Activated CD4-positive, alpha-beta T cell treated with anti-CD3 and anti-CD28 coated beads, Interleukin-2, amount 10 ng/mL, durations not matched to agents 7 days and 5 days (primary cell): ENCODE results near the gene VILL. TPM values are rescaled to one million over a fixed set of nuclear protein-coding genes. Genes with fewer than 3 reads are reported as not detected.

Experiments used
- CTCF ChIA-PET: fragments of 350-600 bp; sonication (Branson Sonifier 250); formaldehyde crosslinking; loops from one replicate; lab custom pipeline; 2021; ENCODE audit warnings: antibody characterized with exemption; lab: Charles Lee
- POLR2A ChIA-PET: fragments of 350-600 bp; sonication (Branson Sonifier 250); formaldehyde crosslinking; loops from one replicate; lab custom pipeline; 2021; ENCODE audit warnings: antibody characterized with exemption; lab: Charles Lee
- DNase-seq: peaks from one replicate; pipeline ENCODE4 v3.0.0-alpha.2; 2020
- H3K27ac Mint-ChIP-seq: one replicate; pipeline ENCODE4 v1.8.0; 2021; ENCODE audit warnings: mild to moderate bottlenecking, moderate library complexity, mixed read lengths
- H3K27me3 Mint-ChIP-seq: one replicate; pipeline ENCODE4 v1.8.0; 2021; ENCODE audit warnings: mixed read lengths
- H3K36me3 Mint-ChIP-seq: one replicate; pipeline ENCODE4 v1.8.0; 2021; ENCODE audit warnings: low read depth, mixed read lengths
- H3K4me1 Mint-ChIP-seq: one replicate; pipeline ENCODE4 v1.8.0; 2021; ENCODE audit warnings: mixed read lengths
- H3K4me3 Mint-ChIP-seq: one replicate; pipeline ENCODE4 v1.8.0; 2021; ENCODE audit warnings: mild to moderate bottlenecking, moderate library complexity, mixed read lengths
- H3K9me3 Mint-ChIP-seq: one replicate; pipeline ENCODE4 v1.8.0; 2021; ENCODE audit warnings: mixed read lengths
- total RNA-seq, 2 experiments: library from RNA; stranded (reverse); gene quantifications; one replicate each; pipeline ENCODE4 v1.2.3, GENCODE V29; 2021

The VILL gene
- total RNA-seq, result 10 to 100 TPM; 19.4 to 23.0 TPM

- DNase-seq, result no peak
Observed at GRCh38 chr3:37990527-37990926, at the start of gene VILL. VILL (plus strand) TSS chr3:37990786; CDS start chr3:37993673, 2,887 bp downstream.

DNA sequence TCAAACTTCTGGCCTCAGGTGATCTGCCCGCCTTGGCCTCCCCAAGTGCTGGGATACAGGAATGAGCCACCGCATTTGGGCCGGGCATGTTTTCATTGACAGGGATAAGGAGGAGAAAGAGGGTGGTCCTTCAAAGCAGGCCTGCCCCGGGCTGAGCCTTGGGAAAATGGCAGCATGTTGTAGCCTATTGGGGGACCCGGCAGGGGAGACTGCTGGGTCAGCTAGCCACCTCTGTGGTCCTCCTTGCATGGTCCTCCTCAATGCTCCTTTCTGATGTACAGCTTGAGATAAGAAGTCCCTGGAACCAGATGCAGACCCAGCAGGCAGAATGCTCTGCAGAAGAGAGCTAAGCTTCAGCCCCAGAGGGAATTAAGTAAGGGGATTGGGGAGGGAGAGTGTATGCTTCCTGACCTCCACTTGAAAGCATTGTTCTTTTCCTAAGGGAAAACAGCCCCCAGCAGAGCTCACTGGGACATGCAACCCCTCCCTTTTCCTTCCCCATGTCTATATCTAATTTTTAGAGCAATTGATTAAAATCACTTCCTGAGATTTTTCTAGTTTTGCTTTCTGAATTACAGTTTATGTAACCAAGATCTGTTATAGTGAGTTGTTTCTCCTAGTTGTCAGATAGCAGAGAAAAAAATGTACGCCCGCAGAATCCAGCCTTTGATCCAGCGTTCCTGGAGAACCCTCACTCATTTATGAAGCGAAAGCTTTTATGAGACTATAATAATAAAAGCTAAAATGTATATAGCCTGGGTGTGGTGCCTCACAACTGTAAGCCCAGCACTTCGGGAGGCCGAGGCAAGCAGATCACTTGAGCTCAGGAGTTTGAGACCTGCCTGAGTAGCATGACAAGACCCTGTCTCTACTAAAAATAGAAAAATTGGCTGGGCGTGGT lies 48.7 kb upstream of the VILL start:
- no peaks in the 10 kb centered on the region for H3K4me1 Mint-ChIP-seq
- DNase-seq, result no peak
- H3K4me3 Mint-ChIP-seq, result no peak overlapping the region
- H3K36me3 Mint-ChIP-seq, result no peaks in the 10 kb centered on the region
- H3K27me3 Mint-ChIP-seq, result peaks cover 3% of the 10 kb centered on the region
- H3K9me3 Mint-ChIP-seq, result no peaks in the 10 kb centered on the region
- CTCF ChIA-PET, result interaction anchor here (1.0 to 1.5 kb wide), 2 partner anchors 17 to 55 kb away, joined by 3 read pairs; no protein-coding TSS in a partner anchor
- no peak overlapping the region for H3K27ac Mint-ChIP-seq
- POLR2A ChIA-PET, result interaction anchor here (0.6 kb wide), 1 partner anchor 9 kb away, joined by 4 read pairs; no protein-coding TSS in a partner anchor

More at GRCh38 chr3:37990527-37990926, at the start of gene VILL:
- Mint-ChIP-seq H3K4me3 (no peak within 1 kb of the TSS), H3K27me3 (no peaks in the 10 kb centered on the region), H3K9me3 (no peaks in the 10 kb centered on the region), H3K36me3 (peaks cover 6% of the 10 kb centered on the region), H3K4me1 (peaks cover 29% of the 10 kb centered on the region), H3K27ac (peak within 1 kb of the TSS; percentile 38)
- ChIA-PET CTCF (interaction anchor here (0.8 kb wide), 1 partner anchor 10 kb away, joined by 3 read pairs; no protein-coding TSS in a partner anchor), POLR2A (interaction anchor here (0.5 kb wide), 1 partner anchor 38 kb away, joined by 3 read pairs; no protein-coding TSS in a partner anchor)

DNA sequence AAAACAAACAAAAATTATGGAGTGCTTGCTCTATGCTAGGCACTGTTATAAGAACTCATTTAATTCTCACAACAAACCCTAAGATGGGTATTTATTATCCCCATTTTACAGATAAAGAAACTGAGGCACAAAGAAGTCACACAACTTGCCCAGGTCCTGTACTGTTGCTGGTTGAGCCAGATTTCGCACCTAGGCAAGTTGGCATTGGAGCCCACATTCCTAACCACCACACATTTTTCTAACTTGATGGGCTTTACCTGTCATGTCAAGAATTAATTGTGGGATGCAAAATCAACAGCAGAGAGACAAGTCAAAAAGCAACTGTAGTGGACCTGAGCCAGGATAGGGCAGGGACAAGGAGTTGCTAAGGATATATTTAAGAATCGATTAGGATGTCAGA lies 47.9 kb upstream of the VILL start:
- Mint-ChIP-seq H3K9me3 (no peaks in the 10 kb centered on the region), H3K4me3 (no peak overlapping the region), H3K4me1 (no peaks in the 10 kb centered on the region), H3K27me3 (peaks cover 2% of the 10 kb centered on the region), H3K27ac (no peak overlapping the region), H3K36me3 (no peaks in the 10 kb centered on the region)
- ChIA-PET POLR2A (no interaction called here), CTCF (interaction anchor here (1.0 to 1.2 kb wide), 2 partner anchors 8 to 17 kb away, joined by 3 read pairs; no protein-coding TSS in a partner anchor)
- DNase-seq, result no peak

- Mint-ChIP-seq H3K4me3 (no peak overlapping the region), H3K27ac (no peak overlapping the region), H3K27me3 (no peaks in the 10 kb centered on the region), H3K4me1 (no peaks in the 10 kb centered on the region), H3K36me3 (no peaks in the 10 kb centered on the region), H3K9me3 (no peaks in the 10 kb centered on the region)
- ChIA-PET POLR2A (no interaction called here), CTCF (interaction anchor here (1.2 kb wide), 1 partner anchor 8 kb away, joined by 3 read pairs; no protein-coding TSS in a partner anchor)
- DNase-seq, result no peak
Observed at GRCh38 chr3:37943126-37943525, 47.5 kb upstream of the VILL start.

GRCh38 chr3:37943631-37944314 lies 46.8 kb upstream of the VILL start:
- Mint-ChIP-seq H3K4me1 (no peaks in the 10 kb centered on the region), H3K4me3 (no peak overlapping the region), H3K27ac (no peak overlapping the region), H3K27me3 (no peaks in the 10 kb centered on the region), H3K36me3 (no peaks in the 10 kb centered on the region), H3K9me3 (no peaks in the 10 kb centered on the region)
- no peak for DNase-seq
- ChIA-PET POLR2A (no interaction called here), CTCF (interaction anchor here (0.7 to 1.2 kb wide), 2 partner anchors 9 to 37 kb away, joined by 3 read pairs; no protein-coding TSS in a partner anchor)

DNA sequence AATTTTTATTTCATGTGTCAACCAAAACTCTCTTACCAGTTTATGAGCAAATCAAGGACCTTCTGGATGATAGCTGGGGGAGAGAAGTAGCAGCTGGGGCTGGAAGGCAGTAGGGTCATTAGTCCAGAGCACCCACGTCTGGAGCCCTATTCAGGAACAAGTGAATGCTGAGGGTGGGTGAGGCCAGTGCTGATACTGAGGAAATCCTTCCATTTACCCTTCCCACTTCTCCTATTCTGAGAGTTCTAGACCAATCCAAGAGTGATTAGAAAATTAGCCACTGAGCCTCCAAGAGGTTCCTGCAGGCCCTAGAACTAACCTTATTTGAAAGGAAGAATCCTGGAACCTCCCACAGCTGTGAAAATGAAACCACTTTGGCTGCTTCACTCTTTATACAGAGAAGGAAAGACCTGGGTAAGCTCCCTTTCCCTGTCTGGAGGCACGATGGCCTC lies 46.2 kb upstream of the VILL start:
- no peak overlapping the region for H3K27ac Mint-ChIP-seq

GRCh38 chr3:37945156-37945806 lies 45.3 kb upstream of the VILL start:
- Mint-ChIP-seq H3K9me3 (no peaks in the 10 kb centered on the region), H3K27ac (no peak overlapping the region), H3K4me3 (no peak overlapping the region), H3K36me3 (no peaks in the 10 kb centered on the region), H3K27me3 (no peaks in the 10 kb centered on the region), H3K4me1 (no peaks in the 10 kb centered on the region)
- ChIA-PET CTCF (interaction anchor here (1.0 kb wide), 1 partner anchor 10 kb away, joined by 3 read pairs; no protein-coding TSS in a partner anchor), POLR2A (no interaction called here)
- DNase-seq, result no peak

More for the DNA sequence above, 46.2 kb upstream of the VILL start:
- POLR2A ChIA-PET, result no interaction called here
- Mint-ChIP-seq H3K9me3 (no peaks in the 10 kb centered on the region), H3K4me1 (no peaks in the 10 kb centered on the region), H3K36me3 (no peaks in the 10 kb centered on the region), H3K4me3 (no peak overlapping the region), H3K27me3 (no peaks in the 10 kb centered on the region)
- no peak for DNase-seq
- CTCF ChIA-PET, result interaction anchor here (0.7 kb wide), 1 partner anchor 37 kb away, joined by 3 read pairs; no protein-coding TSS in a partner anchor

GRCh38 chr3:37945807-37946530 lies 44.6 kb upstream of the VILL start:
- CTCF ChIA-PET, result interaction anchor here (1.0 to 1.5 kb wide), 2 partner anchors 8 to 10 kb away, joined by 3 read pairs; no protein-coding TSS in a partner anchor
- no peaks in the 10 kb centered on the region for H3K36me3 Mint-ChIP-seq
- H3K27me3 Mint-ChIP-seq, result no peaks in the 10 kb centered on the region
- no peak overlapping the region for H3K4me3 Mint-ChIP-seq
- no peak for DNase-seq
- no peaks in the 10 kb centered on the region for H3K9me3 Mint-ChIP-seq
- no peaks in the 10 kb centered on the region for H3K4me1 Mint-ChIP-seq
- POLR2A ChIA-PET, result no interaction called here
- H3K27ac Mint-ChIP-seq, result no peak overlapping the region

DNA sequence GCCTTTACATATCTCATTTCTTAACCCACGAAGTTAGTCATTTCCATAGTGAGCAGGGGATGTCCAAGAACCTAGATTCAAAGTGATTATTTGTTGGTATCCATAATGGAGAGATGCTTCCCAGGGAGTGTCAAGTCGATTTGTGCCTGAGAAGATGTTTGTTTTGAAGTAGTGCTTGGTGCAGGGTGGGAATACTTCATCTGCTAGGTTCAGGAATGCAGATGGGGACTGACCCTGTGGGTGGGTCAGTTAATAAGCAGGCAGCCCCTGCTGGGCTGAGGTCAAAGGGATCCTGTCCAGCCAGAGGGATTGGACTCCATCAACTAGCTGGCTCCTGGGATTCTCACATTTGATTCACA lies 44.1 kb upstream of the VILL start:
- no peaks in the 10 kb centered on the region for H3K4me1 Mint-ChIP-seq
- DNase-seq, result no peak
- CTCF ChIA-PET, result interaction anchor here (1.5 kb wide), 1 partner anchor 8 kb away, joined by 3 read pairs; no protein-coding TSS in a partner anchor
- no peak overlapping the region for H3K4me3 Mint-ChIP-seq
- POLR2A ChIA-PET, result no interaction called here
- H3K27me3 Mint-ChIP-seq, result no peaks in the 10 kb centered on the region
- no peaks in the 10 kb centered on the region for H3K36me3 Mint-ChIP-seq
- no peaks in the 10 kb centered on the region for H3K9me3 Mint-ChIP-seq
- no peak overlapping the region for H3K27ac Mint-ChIP-seq

- Mint-ChIP-seq H3K9me3 (peaks cover 5% of the 10 kb centered on the region), H3K36me3 (peaks cover 2% of the 10 kb centered on the region), H3K27ac (no peak overlapping the region), H3K4me1 (no peaks in the 10 kb centered on the region), H3K4me3 (no peak overlapping the region), H3K27me3 (no peaks in the 10 kb centered on the region)
- DNase-seq, result no peak
- ChIA-PET CTCF (no interaction called here), POLR2A (no interaction called here)
Observed at GRCh38 chr3:37949866-37950265, 40.7 kb upstream of the VILL start.

DNA sequence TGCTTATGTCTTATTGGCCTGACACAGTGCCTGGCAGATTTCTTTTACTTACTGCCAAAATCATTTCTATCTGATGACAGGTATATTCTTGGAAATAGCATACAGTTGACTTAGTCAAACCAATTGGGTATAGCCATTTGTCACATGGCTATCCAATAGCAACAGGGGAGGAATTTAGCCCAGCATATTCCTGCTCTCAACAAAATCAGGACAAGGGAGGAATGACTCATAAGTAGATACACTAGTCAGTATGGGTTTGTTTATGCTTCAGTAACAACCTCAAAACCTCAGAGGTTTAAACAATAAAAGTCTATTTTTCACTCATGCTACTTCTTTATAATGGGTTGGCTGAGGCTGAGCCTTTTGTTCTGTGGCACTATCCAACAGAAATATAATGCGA lies 38.0 kb upstream of the VILL start:
- DNase-seq, result no peak
- Mint-ChIP-seq H3K9me3 (peaks cover 5% of the 10 kb centered on the region), H3K36me3 (peaks cover 5% of the 10 kb centered on the region), H3K27me3 (no peaks in the 10 kb centered on the region), H3K4me3 (no peak overlapping the region), H3K4me1 (peaks cover 21% of the 10 kb centered on the region), H3K27ac (no peak overlapping the region)
- POLR2A ChIA-PET, result no interaction called here
- CTCF ChIA-PET, result no interaction called here

DNA sequence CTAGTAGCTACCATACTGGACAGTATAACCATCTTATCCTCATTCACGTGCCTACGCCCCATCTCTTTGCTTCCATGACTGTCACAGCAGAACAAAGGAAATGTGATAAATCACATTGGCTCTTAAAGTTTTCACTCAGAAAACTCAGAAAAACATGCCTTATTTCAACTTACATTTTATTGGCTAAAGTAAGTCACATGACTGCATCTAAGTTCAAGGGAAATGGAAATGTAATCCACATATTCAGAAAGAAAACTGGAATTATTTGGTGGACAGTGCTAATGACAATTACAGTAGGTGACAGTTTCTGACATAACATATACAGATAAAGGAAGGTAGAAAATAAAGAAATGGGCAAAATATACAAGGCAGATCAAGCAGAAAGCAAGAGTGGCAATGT lies 37.4 kb upstream of the VILL start:
- Mint-ChIP-seq H3K27ac (no peak overlapping the region), H3K27me3 (no peaks in the 10 kb centered on the region), H3K9me3 (peaks cover 5% of the 10 kb centered on the region), H3K4me3 (no peak overlapping the region), H3K4me1 (peaks cover 27% of the 10 kb centered on the region), H3K36me3 (peaks cover 5% of the 10 kb centered on the region)
- ChIA-PET CTCF (interaction anchor here (0.9 to 1.0 kb wide), 2 partner anchors 33 to 43 kb away, joined by 3 read pairs; no protein-coding TSS in a partner anchor), POLR2A (no interaction called here)
- no peak for DNase-seq
